SK-N-SH (cell line): Measurements from ENCODE around the gene LRRC26.

Experiments
- EP300 ChIP-seq, 2 experiments: IDR thresholded peaks; 2 replicates each; pipeline versions ENCODE4 v1.4.0 to v1.6.1; 2012; ENCODE audit warnings: borderline replicate concordance in 1 of 2, low read depth in 1 of 2, low read length in 1 of 2
- EZH2phosphoT487 ChIP-seq: fragments of 200-600 bp; sonication (generic); IDR thresholded peaks from 2 replicates; pipeline ENCODE4 v1.6.1; 2017; ENCODE audit warnings: low read depth, mixed run types, mild to moderate bottlenecking, antibody characterized with exemption, moderate library complexity, borderline replicate concordance
- NFIC ChIP-seq: IDR thresholded peaks from 2 replicates; pipeline ENCODE4 v1.4.0; 2012; ENCODE audit warnings: borderline replicate concordance
- NRF1 ChIP-seq: IDR thresholded peaks from 2 replicates; pipeline ENCODE4 v1.6.1; 2012; ENCODE audit warnings: low read depth, mild to moderate bottlenecking, low read length
- RAD21 ChIP-seq: IDR thresholded peaks from 2 replicates; pipeline ENCODE4 v1.6.1; 2012; ENCODE audit warnings: mild to moderate bottlenecking, low read length
- RCOR1 ChIP-seq: fragments of 150-350 bp; IDR thresholded peaks from 2 replicates; pipeline ENCODE4 v1.6.1; 2017; ENCODE audit warnings: antibody characterized with exemption, low read length
- TAF1 ChIP-seq: IDR thresholded peaks from 2 replicates; pipeline ENCODE4 v1.6.1; 2012; ENCODE audit warnings: low read depth, mild to moderate bottlenecking, low read length, moderate library complexity, borderline replicate concordance
- TEAD4 ChIP-seq: IDR thresholded peaks from 2 replicates; pipeline ENCODE4 v1.4.0; 2012; ENCODE audit warnings: mild to moderate bottlenecking, borderline replicate concordance; ENCODE audit not compliant: insufficient read depth
- TF ChIP-seq, protein P1 (sequence below): IDR thresholded peaks from 2 replicates; pipeline ENCODE4; 2012
- TF ChIP-seq, protein P2 (sequence below): fragments of 200-600 bp; sonication (generic); IDR thresholded peaks from 2 replicates; pipeline ENCODE4 v1.6.1; 2017; ENCODE audit warnings: antibody characterized with exemption, mild to moderate bottlenecking, moderate library complexity
- TF ChIP-seq, protein P3 (sequence below): IDR thresholded peaks from 2 replicates; pipeline ENCODE4 v1.6.1; 2012; ENCODE audit warnings: mild to moderate bottlenecking, low read depth, low read length, moderate library complexity
- TF ChIP-seq, protein P4 (sequence below): IDR thresholded peaks from 2 replicates; pipeline ENCODE4 v1.4.0; 2012; ENCODE audit warnings: low read depth, borderline replicate concordance

DNA sequence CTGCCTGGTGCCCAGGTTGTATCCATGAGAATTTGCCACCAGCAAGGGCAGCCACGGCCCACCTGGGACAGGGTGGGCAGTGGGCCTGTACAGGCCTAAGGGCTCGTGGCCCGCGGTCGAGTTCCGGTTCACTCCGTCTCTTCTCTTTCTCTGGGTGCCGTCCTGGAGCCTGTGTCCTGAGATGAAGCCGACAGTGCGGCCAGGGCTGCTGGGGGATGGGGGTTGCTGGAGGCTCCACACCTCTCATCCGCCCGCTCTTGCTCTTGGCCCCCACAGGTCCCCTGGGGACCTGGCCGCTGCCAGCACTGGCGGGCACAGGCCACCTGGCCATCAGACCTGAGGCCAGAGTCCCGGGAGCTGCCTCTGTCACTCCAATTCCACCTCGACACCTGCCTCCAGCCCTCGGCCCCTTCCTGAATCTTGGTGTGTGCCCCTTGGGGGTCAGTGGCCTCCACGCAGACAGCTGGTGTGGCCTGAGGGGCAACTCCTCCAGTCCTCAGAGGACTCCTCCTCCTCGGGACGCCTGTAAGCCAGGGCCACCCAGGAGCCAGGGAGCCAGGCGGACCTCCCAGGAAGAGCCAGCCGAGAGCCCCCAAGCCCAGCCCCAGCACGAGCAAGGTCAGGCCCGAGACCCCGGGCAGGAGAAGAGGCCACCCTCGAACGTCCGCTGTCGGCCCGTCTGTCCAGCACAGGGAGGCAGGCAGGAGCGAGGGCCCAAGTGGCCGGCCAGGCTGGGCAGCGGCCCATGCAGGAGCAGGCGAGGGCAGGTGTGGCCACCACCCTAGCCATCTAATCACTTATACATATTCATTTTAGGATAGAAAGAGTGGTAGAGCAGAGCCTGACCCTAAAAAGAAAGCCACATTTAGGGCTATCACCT is 5.2 kb downstream of the LRRC26 start:
- TF ChIP-seq, protein P1, sequence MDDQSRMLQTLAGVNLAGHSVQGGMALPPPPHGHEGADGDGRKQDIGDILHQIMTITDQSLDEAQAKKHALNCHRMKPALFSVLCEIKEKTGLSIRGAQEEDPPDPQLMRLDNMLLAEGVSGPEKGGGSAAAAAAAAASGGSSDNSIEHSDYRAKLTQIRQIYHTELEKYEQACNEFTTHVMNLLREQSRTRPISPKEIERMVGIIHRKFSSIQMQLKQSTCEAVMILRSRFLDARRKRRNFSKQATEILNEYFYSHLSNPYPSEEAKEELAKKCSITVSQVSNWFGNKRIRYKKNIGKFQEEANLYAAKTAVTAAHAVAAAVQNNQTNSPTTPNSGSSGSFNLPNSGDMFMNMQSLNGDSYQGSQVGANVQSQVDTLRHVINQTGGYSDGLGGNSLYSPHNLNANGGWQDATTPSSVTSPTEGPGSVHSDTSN, result no peak
- no peak for TF ChIP-seq EZH2phosphoT487
- TF ChIP-seq, protein P2, sequence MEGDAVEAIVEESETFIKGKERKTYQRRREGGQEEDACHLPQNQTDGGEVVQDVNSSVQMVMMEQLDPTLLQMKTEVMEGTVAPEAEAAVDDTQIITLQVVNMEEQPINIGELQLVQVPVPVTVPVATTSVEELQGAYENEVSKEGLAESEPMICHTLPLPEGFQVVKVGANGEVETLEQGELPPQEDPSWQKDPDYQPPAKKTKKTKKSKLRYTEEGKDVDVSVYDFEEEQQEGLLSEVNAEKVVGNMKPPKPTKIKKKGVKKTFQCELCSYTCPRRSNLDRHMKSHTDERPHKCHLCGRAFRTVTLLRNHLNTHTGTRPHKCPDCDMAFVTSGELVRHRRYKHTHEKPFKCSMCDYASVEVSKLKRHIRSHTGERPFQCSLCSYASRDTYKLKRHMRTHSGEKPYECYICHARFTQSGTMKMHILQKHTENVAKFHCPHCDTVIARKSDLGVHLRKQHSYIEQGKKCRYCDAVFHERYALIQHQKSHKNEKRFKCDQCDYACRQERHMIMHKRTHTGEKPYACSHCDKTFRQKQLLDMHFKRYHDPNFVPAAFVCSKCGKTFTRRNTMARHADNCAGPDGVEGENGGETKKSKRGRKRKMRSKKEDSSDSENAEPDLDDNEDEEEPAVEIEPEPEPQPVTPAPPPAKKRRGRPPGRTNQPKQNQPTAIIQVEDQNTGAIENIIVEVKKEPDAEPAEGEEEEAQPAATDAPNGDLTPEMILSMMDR, result no peak
- no peak for TF ChIP-seq NFIC
- TF ChIP-seq RCOR1, result no peak
- TF ChIP-seq TAF1, result no peak
- TF ChIP-seq, protein P3, sequence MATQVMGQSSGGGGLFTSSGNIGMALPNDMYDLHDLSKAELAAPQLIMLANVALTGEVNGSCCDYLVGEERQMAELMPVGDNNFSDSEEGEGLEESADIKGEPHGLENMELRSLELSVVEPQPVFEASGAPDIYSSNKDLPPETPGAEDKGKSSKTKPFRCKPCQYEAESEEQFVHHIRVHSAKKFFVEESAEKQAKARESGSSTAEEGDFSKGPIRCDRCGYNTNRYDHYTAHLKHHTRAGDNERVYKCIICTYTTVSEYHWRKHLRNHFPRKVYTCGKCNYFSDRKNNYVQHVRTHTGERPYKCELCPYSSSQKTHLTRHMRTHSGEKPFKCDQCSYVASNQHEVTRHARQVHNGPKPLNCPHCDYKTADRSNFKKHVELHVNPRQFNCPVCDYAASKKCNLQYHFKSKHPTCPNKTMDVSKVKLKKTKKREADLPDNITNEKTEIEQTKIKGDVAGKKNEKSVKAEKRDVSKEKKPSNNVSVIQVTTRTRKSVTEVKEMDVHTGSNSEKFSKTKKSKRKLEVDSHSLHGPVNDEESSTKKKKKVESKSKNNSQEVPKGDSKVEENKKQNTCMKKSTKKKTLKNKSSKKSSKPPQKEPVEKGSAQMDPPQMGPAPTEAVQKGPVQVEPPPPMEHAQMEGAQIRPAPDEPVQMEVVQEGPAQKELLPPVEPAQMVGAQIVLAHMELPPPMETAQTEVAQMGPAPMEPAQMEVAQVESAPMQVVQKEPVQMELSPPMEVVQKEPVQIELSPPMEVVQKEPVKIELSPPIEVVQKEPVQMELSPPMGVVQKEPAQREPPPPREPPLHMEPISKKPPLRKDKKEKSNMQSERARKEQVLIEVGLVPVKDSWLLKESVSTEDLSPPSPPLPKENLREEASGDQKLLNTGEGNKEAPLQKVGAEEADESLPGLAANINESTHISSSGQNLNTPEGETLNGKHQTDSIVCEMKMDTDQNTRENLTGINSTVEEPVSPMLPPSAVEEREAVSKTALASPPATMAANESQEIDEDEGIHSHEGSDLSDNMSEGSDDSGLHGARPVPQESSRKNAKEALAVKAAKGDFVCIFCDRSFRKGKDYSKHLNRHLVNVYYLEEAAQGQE, result no peak
- no peak for TF ChIP-seq TEAD4
- no peak for TF ChIP-seq RAD21
- TF ChIP-seq, protein P4, sequence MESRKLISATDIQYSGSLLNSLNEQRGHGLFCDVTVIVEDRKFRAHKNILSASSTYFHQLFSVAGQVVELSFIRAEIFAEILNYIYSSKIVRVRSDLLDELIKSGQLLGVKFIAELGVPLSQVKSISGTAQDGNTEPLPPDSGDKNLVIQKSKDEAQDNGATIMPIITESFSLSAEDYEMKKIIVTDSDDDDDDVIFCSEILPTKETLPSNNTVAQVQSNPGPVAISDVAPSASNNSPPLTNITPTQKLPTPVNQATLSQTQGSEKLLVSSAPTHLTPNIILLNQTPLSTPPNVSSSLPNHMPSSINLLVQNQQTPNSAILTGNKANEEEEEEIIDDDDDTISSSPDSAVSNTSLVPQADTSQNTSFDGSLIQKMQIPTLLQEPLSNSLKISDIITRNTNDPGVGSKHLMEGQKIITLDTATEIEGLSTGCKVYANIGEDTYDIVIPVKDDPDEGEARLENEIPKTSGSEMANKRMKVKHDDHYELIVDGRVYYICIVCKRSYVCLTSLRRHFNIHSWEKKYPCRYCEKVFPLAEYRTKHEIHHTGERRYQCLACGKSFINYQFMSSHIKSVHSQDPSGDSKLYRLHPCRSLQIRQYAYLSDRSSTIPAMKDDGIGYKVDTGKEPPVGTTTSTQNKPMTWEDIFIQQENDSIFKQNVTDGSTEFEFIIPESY, result no peak
- no peak for TF ChIP-seq NRF1
- no peak for TF ChIP-seq EP300 (IDR thresholded peaks at IDR 0.05; ENCODE audit: borderline replicate concordance in 1 of 2, low read depth in 1 of 2, low read length in 1 of 2)
